Measurements from ENCODE around the gene MAP4.
"Not testable (repeated sequence)": the region's sequence is repeated elsewhere in the genome, so short reads cannot be mapped to it uniquely, and the experiment has no call there.

MAP4 gene

DNA sequence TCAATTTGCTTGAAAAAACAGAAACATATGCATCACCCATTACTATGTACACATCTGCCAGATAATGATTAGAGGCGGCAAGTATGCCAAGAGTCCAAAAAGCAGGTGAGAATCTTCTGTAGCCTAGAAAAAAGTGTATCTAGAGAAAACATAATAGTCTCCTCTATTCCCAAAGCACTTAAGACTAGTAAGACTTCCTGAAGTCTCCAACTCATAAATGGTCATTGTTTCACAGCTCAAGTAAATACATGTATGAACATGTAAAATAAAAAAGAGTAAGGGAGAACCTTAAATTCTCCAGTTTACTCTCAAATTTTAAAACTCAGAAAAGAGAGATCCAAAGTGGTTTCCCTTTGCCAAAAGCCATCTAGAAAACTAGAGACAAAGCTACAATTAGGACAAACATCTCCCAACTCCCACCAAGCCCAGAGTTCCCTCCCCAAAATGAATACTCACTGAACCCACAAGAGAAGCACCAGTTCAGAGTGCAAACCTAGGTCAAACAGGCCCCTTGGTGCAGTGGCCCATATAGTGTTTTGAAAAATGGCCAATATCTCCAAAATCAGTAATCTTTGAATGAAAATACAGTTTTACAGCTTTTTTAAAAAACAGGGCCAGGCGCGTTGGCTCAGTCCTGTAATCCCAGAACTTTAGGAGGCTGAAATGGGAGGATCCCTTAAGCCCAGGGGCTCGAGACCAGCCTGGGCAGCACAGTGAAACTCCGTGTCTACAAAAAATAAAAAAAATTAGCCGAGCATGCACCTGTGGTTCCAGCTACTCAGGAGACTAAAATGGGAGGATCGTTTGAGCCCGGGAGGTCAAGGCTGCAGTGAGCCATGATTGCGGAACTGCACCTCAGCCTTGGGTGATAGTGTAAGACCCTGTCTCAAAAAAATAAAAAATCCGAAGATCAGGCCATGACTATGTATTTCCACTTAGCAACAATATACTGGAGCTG, 11.0 kb upstream of the MAP4 start:
- Mint-ChIP-seq H3K4me3 (no peak overlapping the region), H3K27me3 (no peaks in the 10 kb centered on the region), H3K27ac (no peak overlapping the region), H3K36me3 (ENCODE audit: insufficient read depth) (peaks cover 13% of the 10 kb centered on the region), H3K4me1 (ENCODE audit: low read depth in 2 of 2) (peaks cover 11 to 23% of the 10 kb centered on the region in 2 donors), H3K9me3 (no peaks in the 10 kb centered on the region)
- ATAC-seq (replicated peaks) (no peak), DNase-seq (no peak)

DNA sequence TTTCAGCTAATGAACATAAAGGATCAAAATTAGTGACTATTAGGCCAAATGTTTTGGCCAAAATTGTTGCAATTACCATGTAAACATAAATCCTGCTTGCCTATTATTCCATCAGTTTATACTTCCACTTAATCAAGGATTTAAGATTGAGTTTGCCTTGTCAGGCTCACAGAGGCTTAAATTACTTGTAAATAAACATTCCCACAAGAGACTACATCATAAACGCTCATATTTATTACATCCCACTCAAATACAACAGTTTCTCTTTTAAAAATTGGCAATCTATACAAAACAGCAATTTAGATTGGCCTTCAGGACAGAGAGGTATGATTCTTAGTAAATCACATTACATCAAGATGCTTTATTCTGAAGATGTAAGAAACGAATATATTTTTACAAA, 9.9 kb upstream of the MAP4 start:
- H3K4me3 Mint-ChIP-seq: no peak overlapping the region
- H3K27ac Mint-ChIP-seq: no peak overlapping the region
- ATAC-seq (replicated peaks) (no peak), DNase-seq (no peak)
- peaks cover 8% of the 10 kb centered on the region for H3K36me3 Mint-ChIP-seq (ENCODE audit: insufficient read depth)
- no peaks in the 10 kb centered on the region for H3K27me3 Mint-ChIP-seq
- peaks cover 11 to 27% of the 10 kb centered on the region in 2 donors for H3K4me1 Mint-ChIP-seq (ENCODE audit: low read depth in 2 of 2)
- H3K9me3 Mint-ChIP-seq: no peaks in the 10 kb centered on the region

DNA sequence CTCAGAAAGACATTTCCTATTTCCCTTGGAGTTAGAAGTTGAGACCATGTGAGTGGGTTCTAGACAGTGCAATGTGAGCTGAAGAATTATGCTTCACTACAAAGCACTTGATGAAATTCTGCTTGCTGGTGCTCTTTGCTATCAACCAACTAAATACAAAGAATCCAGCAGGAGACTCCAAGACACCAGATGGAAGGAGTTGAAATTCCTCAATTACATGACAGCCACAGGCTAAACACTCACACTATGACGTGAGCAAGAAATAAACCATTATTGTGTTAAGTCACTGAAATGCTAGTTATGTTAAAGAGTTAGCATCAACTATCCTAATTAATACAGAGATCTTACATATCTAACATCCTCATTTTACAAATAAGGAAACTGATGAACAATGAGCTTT, 8.2 kb upstream of the MAP4 start:
- Mint-ChIP-seq H3K4me3 (no peak overlapping the region), H3K27me3 (no peaks in the 10 kb centered on the region), H3K4me1 (ENCODE audit: low read depth in 2 of 2) (peaks cover 11 to 28% of the 10 kb centered on the region in 2 donors), H3K27ac (no peak overlapping the region), H3K9me3 (no peaks in the 10 kb centered on the region), H3K36me3 (ENCODE audit: insufficient read depth) (peaks cover 6% of the 10 kb centered on the region)
- ATAC-seq (replicated peaks): no peak
- DNase-seq: no peak

DNA sequence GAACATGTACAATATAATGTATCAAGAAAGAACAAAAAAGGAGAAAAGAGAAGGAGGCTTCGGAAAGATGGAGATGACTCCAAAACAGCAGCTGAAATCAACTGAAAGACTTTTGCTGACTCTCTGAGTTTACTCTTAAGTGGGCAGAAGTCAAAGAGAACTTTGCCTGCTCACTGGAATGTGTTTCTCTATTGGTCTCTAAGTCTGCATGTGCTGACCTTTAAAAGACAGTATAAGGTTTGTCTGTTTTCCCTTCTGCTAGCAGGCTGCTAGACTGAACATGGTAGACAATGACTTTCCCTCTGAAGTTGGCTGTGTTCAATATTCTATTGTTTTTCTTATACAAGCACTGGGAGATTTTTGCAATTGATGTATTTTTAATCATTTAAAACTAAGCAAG, 7.2 kb upstream of the MAP4 start:
- Mint-ChIP-seq H3K27ac (no peak overlapping the region), H3K9me3 (no peaks in the 10 kb centered on the region), H3K4me1 (ENCODE audit: low read depth in 2 of 2) (peaks cover 14 to 27% of the 10 kb centered on the region in 2 donors), H3K36me3 (ENCODE audit: insufficient read depth) (peaks cover 10% of the 10 kb centered on the region), H3K4me3 (no peak overlapping the region), H3K27me3 (no peaks in the 10 kb centered on the region)
- no peak for DNase-seq
- ATAC-seq (replicated peaks): no peak

DNA sequence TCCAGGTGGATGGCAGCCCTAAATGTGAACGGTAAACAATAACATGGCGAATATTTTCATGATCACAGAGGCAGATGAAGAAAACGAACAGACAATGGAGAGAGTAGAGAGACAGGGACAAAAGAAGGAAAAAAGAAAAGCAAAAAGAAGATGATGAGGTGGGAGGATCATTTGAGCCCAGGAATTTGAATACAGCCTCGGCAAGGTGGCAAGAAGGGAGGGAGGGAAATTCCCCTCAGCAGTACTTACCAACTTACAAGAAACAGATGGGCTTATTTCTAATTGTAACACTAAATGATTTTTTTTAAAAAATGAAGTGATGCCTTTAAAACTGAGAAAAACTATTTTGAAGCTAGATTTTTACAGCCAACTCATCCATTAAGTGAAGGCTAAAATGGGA, 6.0 kb upstream of the MAP4 start:
- peaks cover 15 to 29% of the 10 kb centered on the region in 2 donors for H3K4me1 Mint-ChIP-seq (ENCODE audit: low read depth in 2 of 2)
- H3K36me3 Mint-ChIP-seq (ENCODE audit: insufficient read depth): peaks cover 6% of the 10 kb centered on the region
- no peaks in the 10 kb centered on the region for H3K27me3 Mint-ChIP-seq
- no peaks in the 10 kb centered on the region for H3K9me3 Mint-ChIP-seq
- H3K27ac Mint-ChIP-seq: no peak overlapping the region
- no peak for ATAC-seq (replicated peaks)
- H3K4me3 Mint-ChIP-seq: no peak overlapping the region
- DNase-seq: no peak

DNA sequence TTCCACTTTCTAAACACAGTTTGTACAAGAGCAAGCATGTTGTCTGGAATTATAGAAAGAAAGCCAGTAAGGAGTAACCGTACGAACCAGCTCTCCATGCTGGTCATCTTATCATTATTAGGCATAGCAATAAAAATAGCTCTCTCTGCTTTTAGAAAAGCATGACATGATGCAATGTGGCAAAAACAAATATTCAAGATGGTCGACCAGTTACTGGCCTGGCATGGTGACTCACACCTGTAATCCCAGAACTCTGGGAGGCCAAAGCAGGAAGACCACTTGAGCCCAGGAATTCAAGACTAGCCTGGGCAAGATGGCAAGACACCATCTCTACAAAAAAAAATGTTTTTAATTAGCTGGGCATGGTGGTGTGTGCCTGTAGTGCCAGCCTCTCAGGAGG, 2.6 kb upstream of the MAP4 start:
- Mint-ChIP-seq H3K9me3 (no peaks in the 10 kb centered on the region), H3K27me3 (no peaks in the 10 kb centered on the region), H3K27ac (no peak overlapping the region), H3K4me3 (no peak overlapping the region), H3K36me3 (ENCODE audit: insufficient read depth) (peaks cover 6% of the 10 kb centered on the region), H3K4me1 (ENCODE audit: low read depth in 2 of 2) (peaks cover 26 to 43% of the 10 kb centered on the region in 2 donors)
- no peak for ATAC-seq (replicated peaks)
- DNase-seq: no peak

DNA sequence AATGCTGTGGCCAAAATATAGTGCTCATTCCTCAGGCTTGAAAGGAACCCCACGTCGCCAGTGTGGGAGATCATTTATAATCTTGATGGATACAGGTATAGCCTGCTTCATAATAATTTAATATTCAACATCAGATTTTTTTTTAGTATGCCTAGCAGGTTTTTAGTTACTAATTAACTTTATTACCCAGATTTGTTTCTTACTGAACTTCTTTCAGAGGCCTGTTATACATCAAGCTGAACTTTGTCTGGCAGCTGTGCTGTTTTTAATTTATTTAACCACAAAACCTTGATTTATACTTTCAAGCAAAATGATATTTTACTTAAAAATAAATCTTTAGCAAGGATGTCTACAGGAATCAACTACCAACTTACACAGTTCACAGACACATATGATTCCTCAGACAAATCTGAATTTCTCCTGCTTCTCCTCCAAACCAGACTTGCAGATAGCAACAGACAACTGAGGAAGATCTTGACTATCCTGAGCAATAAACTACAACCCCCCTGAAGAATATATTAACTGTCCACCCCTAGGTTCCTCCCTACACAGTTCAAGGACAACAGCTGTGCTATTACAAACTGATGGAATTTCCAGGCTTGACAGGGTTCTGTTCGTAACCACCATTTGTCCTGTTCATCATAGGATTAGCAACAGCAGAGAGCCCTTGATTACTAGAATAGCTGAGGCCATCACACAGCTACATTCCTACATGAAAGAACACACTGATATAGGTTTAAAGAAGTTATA, 610 bp downstream of the MAP4 start:
- Mint-ChIP-seq H3K27ac (peak overlapping the region in 1 of 2 donors; percentile 47), H3K9me3 (no peaks in the 10 kb centered on the region), H3K4me3 (no peak overlapping the region), H3K27me3 (no peaks in the 10 kb centered on the region), H3K4me1 (ENCODE audit: low read depth in 2 of 2) (peaks cover 29 to 51% of the 10 kb centered on the region in 2 donors), H3K36me3 (ENCODE audit: insufficient read depth) (peaks cover 4% of the 10 kb centered on the region)
- DNase-seq (no peak), ATAC-seq (replicated peaks) (no peak)

DNA sequence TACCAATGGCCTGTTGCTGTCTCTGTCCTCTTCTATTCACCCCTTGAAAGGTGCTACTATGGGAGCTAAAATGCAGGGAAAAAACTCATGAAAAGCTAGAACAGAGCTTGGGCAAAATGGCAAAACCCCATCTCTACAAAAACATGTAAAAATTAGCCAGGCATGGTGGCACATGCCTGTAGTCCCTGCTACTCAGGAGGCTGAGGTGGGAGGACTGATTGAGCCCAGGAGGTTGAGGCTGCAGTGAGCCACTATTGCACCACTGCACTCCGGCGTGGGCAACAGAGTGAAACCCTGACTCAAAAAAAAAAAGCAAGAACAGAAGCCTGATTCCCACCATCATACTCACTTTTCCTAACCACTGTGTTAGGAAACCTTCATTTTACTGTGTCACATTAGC, 1.9 kb downstream of the MAP4 start:
- no peaks in the 10 kb centered on the region for H3K9me3 Mint-ChIP-seq
- H3K27me3 Mint-ChIP-seq: no peaks in the 10 kb centered on the region
- ATAC-seq (replicated peaks): no peak
- H3K4me1 Mint-ChIP-seq (ENCODE audit: low read depth in 2 of 2): peaks cover 29 to 47% of the 10 kb centered on the region in 2 donors
- peak overlapping the region; percentile 2 to 75 for H3K27ac Mint-ChIP-seq
- DNase-seq: no peak
- no peak overlapping the region for H3K4me3 Mint-ChIP-seq
- peaks cover 4% of the 10 kb centered on the region for H3K36me3 Mint-ChIP-seq (ENCODE audit: insufficient read depth)

DNA sequence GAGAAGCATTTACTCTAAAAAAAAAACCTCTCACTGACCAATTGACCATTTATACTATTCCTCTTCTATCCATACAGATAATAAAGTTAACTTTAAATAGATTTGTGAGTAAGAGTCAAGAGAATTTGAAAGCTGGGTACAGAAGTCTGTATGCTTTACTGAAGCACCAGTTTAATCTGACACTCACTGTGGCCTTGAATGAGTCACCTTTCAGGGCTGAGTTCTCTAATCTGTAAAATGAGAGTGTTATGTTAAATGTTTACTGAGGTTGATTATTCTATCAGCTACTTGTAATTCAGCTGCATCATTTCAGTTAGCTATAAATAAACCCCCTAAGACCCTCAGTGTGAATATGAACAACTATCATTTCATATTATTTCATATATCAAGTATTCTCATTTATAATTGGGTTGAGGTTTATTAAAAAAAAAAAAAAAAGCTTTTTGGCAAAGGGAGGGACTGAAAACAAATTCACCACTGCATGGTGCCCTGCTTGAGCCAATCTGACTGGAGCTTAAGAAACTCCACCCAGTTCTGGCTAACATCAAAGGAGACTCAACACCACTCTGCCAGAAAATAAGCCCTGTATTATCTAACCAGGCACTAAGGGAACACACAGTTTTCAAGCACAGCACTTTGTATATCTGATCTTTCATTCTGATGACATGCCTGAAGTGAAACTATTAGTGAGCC, 2.8 kb downstream of the MAP4 start:
- H3K27me3 Mint-ChIP-seq: no peaks in the 10 kb centered on the region
- peak; percentile 58 for ATAC-seq (replicated peaks)
- no peak overlapping the region for H3K4me3 Mint-ChIP-seq
- H3K9me3 Mint-ChIP-seq: no peaks in the 10 kb centered on the region
- H3K27ac Mint-ChIP-seq: peak overlapping the region; percentile 70 to 75
- DNase-seq: no peak
- no peaks in the 10 kb centered on the region for H3K36me3 Mint-ChIP-seq (ENCODE audit: insufficient read depth)
- peaks cover 27 to 47% of the 10 kb centered on the region in 2 donors for H3K4me1 Mint-ChIP-seq (ENCODE audit: low read depth in 2 of 2)

DNA sequence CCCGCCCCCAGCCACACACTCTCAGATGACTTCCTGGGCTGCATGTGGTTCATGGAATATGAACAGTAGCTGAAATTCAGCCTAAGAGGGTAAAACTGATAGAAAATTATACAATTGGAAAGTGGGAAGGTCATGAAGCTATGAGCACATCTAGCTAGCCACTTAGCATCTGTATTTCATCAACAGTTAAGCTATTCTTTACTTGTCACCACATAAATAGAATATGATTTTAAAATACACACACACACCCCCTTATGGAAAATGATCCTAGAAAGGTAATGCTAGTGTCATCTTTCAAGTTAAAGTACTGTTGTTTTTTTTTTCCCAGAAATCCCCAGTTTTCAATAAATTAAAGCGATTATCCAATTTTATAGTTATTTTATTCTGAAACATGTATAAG, 3.6 kb downstream of the MAP4 start:
- Mint-ChIP-seq H3K36me3 (ENCODE audit: insufficient read depth) (no peaks in the 10 kb centered on the region), H3K9me3 (no peaks in the 10 kb centered on the region), H3K4me3 (no peak overlapping the region), H3K27ac (peak overlapping the region in 1 of 2 donors; percentile 73), H3K4me1 (ENCODE audit: low read depth in 2 of 2) (peaks cover 30 to 51% of the 10 kb centered on the region in 2 donors), H3K27me3 (no peaks in the 10 kb centered on the region)
- DNase-seq (no peak), ATAC-seq (replicated peaks) (no peak)

DNA sequence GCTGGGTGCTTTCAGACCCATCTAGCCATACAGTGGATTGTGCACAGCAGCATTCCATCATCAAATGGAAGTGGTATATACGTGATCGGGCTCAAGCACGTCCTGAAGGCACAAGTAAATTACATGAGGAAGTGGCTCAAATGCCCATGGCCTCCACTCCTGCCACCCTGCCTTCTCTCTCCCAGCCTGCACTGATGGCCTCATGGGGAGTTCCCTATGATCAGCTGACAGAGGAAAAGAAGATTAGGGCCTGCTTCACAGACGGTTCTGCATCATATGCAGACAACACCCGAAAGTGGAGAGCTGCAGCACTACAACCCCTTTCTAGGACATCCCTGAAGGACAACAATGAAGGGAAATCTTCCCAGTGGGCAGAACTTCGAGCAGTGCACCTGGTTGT, 8.2 kb downstream of the MAP4 start:
- ATAC-seq (replicated peaks); H3K27me3 Mint-ChIP-seq; H3K27ac Mint-ChIP-seq; H3K4me3 Mint-ChIP-seq; DNase-seq; H3K9me3 Mint-ChIP-seq; H3K36me3 Mint-ChIP-seq (ENCODE audit: insufficient read depth): not testable (repeated sequence)
- peaks cover 12 to 20% of the 10 kb centered on the region in 2 donors for H3K4me1 Mint-ChIP-seq (ENCODE audit: low read depth in 2 of 2)

DNA sequence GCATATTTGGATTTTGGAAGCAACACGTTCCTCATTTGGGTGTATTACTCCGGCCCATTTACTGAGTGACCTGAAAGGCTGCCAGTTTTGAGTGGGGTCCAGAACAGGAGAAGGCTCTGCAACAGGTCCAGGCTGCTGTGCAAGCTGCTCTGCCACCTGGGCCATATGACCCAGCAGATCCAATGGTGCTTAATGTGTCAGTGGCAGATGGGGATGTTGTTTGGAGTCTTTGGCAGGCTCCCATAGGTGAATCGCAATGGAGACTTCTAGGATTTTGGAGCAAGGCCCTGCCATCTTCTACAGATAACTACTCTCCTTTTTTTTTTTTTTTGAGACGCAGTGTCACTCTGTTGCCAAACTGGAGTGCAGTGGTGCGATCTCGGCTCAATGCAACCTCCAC, 8.9 kb downstream of the MAP4 start:
- not testable (repeated sequence) for H3K36me3 Mint-ChIP-seq (ENCODE audit: insufficient read depth)

DNA sequence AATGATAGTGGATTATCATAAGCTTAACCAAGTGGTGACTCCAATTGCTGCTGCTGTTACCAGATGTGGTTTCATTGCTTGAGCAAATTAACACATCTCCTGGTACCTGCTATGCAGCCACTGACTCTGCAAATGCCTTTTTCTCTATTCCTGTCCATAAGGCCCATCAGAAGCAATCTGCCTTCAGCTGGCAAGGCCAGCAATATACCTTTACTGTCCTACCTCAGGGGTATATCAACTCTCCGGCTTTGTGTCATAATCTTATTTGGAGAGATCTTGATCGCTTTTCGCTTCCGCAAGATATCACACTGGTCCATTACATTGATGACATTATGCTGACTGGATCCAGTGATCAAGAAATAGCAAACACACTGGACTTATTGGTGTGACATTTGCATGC, 9.4 kb downstream of the MAP4 start:
- not testable (repeated sequence) for H3K27ac Mint-ChIP-seq; ATAC-seq (replicated peaks); H3K4me3 Mint-ChIP-seq; H3K27me3 Mint-ChIP-seq; DNase-seq; H3K36me3 Mint-ChIP-seq (ENCODE audit: insufficient read depth); H3K9me3 Mint-ChIP-seq
- H3K4me1 Mint-ChIP-seq (ENCODE audit: low read depth in 2 of 2): peaks cover 9 to 11% of the 10 kb centered on the region in 2 donors

More for the DNA sequence above, 8.9 kb downstream of the MAP4 start:
- not testable (repeated sequence) for DNase-seq; H3K9me3 Mint-ChIP-seq; H3K27ac Mint-ChIP-seq; H3K4me3 Mint-ChIP-seq; H3K27me3 Mint-ChIP-seq; ATAC-seq (replicated peaks)
- H3K4me1 Mint-ChIP-seq (ENCODE audit: low read depth in 2 of 2): peaks cover 11 to 17% of the 10 kb centered on the region in 2 donors
